H7 (cell line): ENCODE data around the gene NKX1-1. TPM values are rescaled to one million over a fixed set of nuclear protein-coding genes. Genes with fewer than 3 reads are reported as not detected.

ENCODE experiments used
- DNase-seq: peaks from one replicate; pipeline ENCODE4 v3.0.0; 2012
- H3K27me3 ChIP-seq: 2 replicates; pipeline ENCODE4 v1.6.0; 2011; ENCODE audit warnings: mild to moderate bottlenecking, low read length; ENCODE audit not compliant: control insufficient read depth, insufficient read depth
- H3K36me3 ChIP-seq: replicated peaks from 2 replicates; pipeline ENCODE4 v1.5.1; 2011; ENCODE audit warnings: low read length; ENCODE audit not compliant: control insufficient read depth, insufficient read depth
- H3K4me3 ChIP-seq: 2 replicates; pipeline ENCODE4 v1.5.1; 2011; ENCODE audit warnings: low read depth, mild to moderate bottlenecking, control low read depth, low read length, moderate library complexity; ENCODE audit not compliant: insufficient read depth
- total RNA-seq: library from RNA; depleted of rRNA; stranded (reverse); fragments of >200 nt; shearing (Covaris generic); gene quantifications from 2 replicates; pipeline ENCODE4 v1.2.3, GENCODE V29; 2014; rRNA removed

Gene NKX1-1
- total RNA-seq, 1 experiment from 2014 or later: not detected

DNA sequence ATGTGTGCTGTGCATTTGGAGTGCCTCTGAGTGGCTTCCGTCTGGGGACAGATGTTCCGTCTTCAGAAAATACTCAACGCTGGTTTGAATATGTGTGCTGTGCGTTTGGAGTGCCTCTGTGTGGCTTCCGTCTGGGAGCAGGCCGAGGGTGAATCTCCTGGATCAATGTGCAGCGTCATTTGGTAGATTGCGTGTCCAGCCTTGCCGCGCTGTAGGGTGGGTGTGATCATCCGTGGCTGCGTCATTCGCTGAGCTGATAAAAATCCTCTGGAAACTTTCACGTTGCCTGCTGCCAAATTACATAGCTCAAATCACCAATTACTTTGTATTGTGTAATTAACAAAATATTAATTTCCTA is 47.1 kb downstream of the NKX1-1 start:
- DNase-seq: no peak
- H3K4me3 ChIP-seq: no peak overlapping the region

GRCh38 chr4:1358421-1359143 is 47.7 kb downstream of the NKX1-1 start:
- no peak overlapping the region for H3K4me3 ChIP-seq
- H3K36me3 ChIP-seq: no peaks in the 10 kb centered on the region; the same call in none of the 2 replicates
- no peak for DNase-seq
- no peaks in the 10 kb centered on the region for H3K27me3 ChIP-seq

More for the DNA sequence above, 47.1 kb downstream of the NKX1-1 start:
- no peaks in the 10 kb centered on the region; the same call in none of the 2 replicates for H3K36me3 ChIP-seq
- no peaks in the 10 kb centered on the region for H3K27me3 ChIP-seq

- H3K4me3 ChIP-seq: no peak overlapping the region
- DNase-seq: no peak
Observed at GRCh38 chr4:1357356-1358248, 48.6 kb downstream of the NKX1-1 start.

DNA sequence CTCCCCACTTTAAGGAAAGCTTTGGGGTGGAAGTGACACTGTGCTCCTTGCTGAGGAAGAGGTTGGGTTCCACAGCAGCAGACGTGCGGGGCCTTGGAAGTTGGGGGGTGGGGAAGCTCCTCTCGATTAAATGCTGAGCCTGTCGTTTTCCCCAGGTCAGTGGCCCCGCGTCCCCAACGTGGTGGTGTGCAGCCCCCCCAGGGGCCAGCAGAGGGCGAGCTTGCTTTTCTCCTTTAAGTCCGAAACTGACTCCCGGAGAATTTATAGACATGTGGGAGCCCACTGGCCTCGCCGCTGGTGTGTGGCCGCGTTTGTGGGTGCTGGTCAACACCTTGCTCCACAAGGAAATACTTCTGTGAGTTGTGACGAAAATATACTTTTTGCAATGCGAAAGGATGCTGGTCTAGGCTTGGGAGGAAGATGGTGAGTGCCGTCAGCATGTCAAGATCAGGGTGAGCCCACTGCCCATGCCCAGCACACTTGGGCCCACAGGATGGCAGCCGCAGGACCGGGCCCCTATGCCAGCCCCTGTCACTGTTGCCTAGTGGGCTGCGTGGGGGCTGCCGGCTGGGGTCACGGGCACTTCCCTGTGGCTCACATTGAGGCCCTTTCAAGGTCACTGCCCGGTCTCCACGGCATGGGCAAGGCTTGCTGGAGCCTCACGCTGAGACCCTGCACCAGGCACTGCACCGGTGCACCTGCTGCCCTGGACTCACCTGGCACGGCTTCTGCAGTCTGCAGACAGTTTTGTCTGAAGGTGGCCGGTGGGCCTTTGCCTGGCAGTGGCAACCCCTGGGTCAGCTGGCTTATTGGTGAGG is 49.9 kb downstream of the NKX1-1 start:
- Histone ChIP-seq H3K4me3 (no peak overlapping the region), H3K36me3 (peaks cover 7% of the 10 kb centered on the region)

More at GRCh38 chr4:1357356-1358248, 48.6 kb downstream of the NKX1-1 start:
- H3K36me3 ChIP-seq: peaks cover 4% of the 10 kb centered on the region
- no peaks in the 10 kb centered on the region for H3K27me3 ChIP-seq

GRCh38 chr4:1355378-1355777 is 50.9 kb downstream of the NKX1-1 start:
- no peak overlapping the region for H3K4me3 ChIP-seq
- no peak for DNase-seq

More for the DNA sequence above, 49.9 kb downstream of the NKX1-1 start:
- peak; percentile 95 for DNase-seq
- no peaks in the 10 kb centered on the region for H3K27me3 ChIP-seq

GRCh38 chr4:1354983-1355275 is 51.3 kb downstream of the NKX1-1 start:
- no peak for DNase-seq

More at GRCh38 chr4:1355378-1355777, 50.9 kb downstream of the NKX1-1 start:
- Histone ChIP-seq H3K36me3 (peaks cover 7% of the 10 kb centered on the region), H3K27me3 (no peaks in the 10 kb centered on the region)

DNA sequence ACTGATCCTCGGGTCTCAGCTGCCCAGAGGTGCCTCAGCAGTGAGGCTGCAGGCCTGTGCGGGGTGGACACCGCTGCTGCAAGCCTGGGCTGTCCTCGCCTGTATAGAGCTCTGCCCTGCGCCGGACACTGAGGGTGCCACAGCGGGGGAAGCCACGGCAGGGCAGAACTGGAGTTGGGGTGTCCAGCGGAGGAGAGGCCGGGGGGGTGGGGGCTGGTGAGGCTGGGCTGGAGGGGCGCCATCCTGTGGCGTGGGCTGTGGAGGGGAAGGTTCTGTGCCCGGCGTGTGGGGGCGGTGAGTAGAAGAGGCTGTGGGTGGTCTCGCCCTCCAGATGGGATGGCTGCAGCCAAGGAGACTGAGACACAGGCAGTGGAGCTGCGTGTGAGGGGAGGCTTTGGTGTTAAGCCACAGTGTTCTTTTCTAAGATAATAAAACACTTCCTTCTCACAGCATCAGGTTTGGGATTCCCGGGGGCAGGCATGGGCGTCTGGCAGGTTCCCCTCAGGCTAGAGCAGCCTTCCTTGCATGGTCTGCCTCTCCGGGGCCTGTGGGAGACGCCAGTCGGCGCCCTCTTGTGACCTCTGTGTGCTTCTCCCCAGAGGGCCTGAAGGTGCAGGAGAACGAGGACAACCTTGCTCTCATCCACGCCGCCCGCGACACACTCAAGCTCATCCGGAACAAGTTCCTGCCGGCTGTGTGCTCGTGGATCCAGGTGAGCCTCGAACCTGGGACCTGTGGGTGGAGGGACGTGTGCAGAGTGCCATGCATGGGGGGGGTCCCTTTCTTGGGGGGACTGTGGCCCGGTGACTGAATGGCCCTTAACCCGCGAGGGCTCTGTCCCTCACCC is 51.9 kb downstream of the NKX1-1 start:
- peaks cover 12% of the 10 kb centered on the region for H3K36me3 ChIP-seq
- no peaks in the 10 kb centered on the region for H3K27me3 ChIP-seq
- DNase-seq: peak; percentile 72
- no peak overlapping the region for H3K4me3 ChIP-seq

More at GRCh38 chr4:1354983-1355275, 51.3 kb downstream of the NKX1-1 start:
- Histone ChIP-seq H3K36me3 (peaks cover 10% of the 10 kb centered on the region), H3K4me3 (no peak overlapping the region), H3K27me3 (no peaks in the 10 kb centered on the region)

DNA sequence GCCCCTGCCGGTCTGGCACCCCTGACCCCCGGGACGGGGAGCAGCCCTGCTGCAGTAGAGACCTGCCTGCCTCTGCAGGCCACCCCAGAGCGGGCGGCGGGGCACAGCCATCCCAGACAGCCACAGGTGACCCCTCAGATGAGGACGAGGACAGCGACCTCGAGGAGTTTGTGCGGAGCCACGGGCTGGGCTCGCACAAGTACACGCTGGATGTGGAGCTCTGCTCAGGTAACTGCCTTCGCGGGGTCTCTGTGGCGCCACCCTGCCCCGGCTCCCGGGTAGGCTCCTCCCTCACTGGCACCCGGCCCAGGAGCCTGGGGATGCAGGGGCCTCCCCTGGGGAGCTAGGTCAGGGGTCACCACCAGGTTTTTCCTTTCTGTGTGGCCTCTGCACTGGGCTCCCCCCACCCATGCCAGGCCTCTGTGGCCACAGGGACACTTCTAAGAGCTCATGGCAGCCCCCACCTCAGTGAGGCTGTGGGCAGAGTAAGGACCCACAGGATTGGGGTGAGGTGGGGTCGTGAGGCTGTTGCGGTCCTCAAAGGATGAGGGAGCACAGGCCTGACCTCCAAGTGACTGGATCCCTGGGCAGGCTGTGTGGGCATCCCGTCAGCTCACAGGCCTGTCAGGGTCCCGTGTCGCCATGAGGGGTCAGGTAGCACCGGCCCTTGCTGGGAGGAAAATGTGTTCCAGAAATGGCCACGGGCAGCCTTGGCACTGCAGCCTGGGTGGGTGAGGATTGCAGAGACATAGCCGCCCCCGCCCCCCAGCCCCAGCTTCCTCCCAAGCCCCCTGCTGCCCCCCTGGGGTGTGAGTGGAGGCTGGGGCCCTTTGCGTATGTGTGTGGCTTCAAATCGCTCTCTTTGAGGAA is 52.8 kb downstream of the NKX1-1 start:
- peaks cover 12% of the 10 kb centered on the region for H3K36me3 ChIP-seq
- H3K4me3 ChIP-seq: no peak overlapping the region
- DNase-seq: peak; percentile 51
- H3K27me3 ChIP-seq: no peaks in the 10 kb centered on the region

Other genes with a start within 250 kb of the NKX1-1 start
- gene SPON2, start 233.9 kb downstream of the NKX1-1 start, total RNA-seq: 0.62 and 2.5 TPM in 2 replicates
- gene CTBP1, start 157.3 kb downstream of the NKX1-1 start, total RNA-seq: 267 and 360 TPM in 2 replicates
- 65.4 and 80.6 TPM in 2 replicates for gene MAEA, start 116.6 kb downstream of the NKX1-1 start, total RNA-seq
- gene UVSSA, start 59.2 kb downstream of the NKX1-1 start, total RNA-seq: 12.6 and 16.1 TPM in 2 replicates